ENCODE data around the gene KRTCAP3. TPM values are rescaled to one million over a fixed set of nuclear protein-coding genes. Genes with fewer than 3 reads are reported as not detected.

Gene KRTCAP3
- total and polyA plus RNA-seq, 9 of the 15 experiments (the other 6 are each of a cell fraction or from before 2014, with no cell fraction given) = 0.24 to 1.4 (median 0.73) TPM

- H3K9ac ChIP-seq (ENCODE audit: insufficient read depth in 1 of 2, low read depth in 2 of 2, low read length in 2 of 2) = peak overlapping the region; percentile 90 to 100
- H3K4me3 ChIP-seq = peak overlapping the region; percentile 99
- intact Hi-C loops (cut with micrococcal nuclease) = loop anchor here (1.0 to 5.0 kb wide), 4 partner anchors 21 to 275 kb away; partner anchors contain the start of gene ZNF512
- ChIA-PET CTCF (ENCODE audit: low intra/inter-chr PET ratio) (interaction anchor here (0.8 to 3.0 kb wide), 5 partner anchors 19 to 275 kb away, joined by 3 to 35 read pairs (median 4); partner anchors contain the start of genes IFT172 and NRBP1), POLR2A (interaction anchor here (0.6 to 5.0 kb wide), 17 partner anchors 11 to 380 kb away, joined by 3 to 46 read pairs (median 3); partner anchors contain the start of genes NRBP1, SLC4A1AP, SUPT7L and ZNF513)
- ATAC-seq (peak; percentile 58), FAIRE-seq (no peak), DNase-seq (ENCODE audit: extremely low read depth in 1 of 4, low spot score in 3 of 4) (peak in 2 of 4 experiments; percentile 33 to 40)
- H3K27me3 ChIP-seq (ENCODE audit: control insufficient read depth in 2 of 2, insufficient read depth in 2 of 2, low read length in 2 of 2) = no peaks in the 10 kb centered on the region
- no peaks in the 10 kb centered on the region for H3K9me3 ChIP-seq (replicated peaks; ENCODE audit: control insufficient read depth, insufficient read depth, low read depth, low read length)
- peak overlapping the region; percentile 88 for H3K4me2 ChIP-seq (ENCODE audit: insufficient read depth, low read length)
- peak overlapping the region; percentile 93 for H3K27ac ChIP-seq (ENCODE audit: extremely low read depth, low read depth, low read length)
- peaks cover 32% of the 10 kb centered on the region; the same call in 2 of the 3 replicates for H3K36me3 ChIP-seq (ENCODE audit: control insufficient read depth, insufficient read depth, low read length)
- H3K79me2 ChIP-seq (ENCODE audit: control insufficient read depth, insufficient read depth, low read length) = peaks cover 56% of the 10 kb centered on the region
- 0% methylated on average over 28 of the region's 33 CpGs for WGBS (ENCODE audit: insufficient coverage, low coverage, missing lambda C conversion rate)
- peak overlapping the region; percentile 76 for H2AFZ ChIP-seq (ENCODE audit: low read depth, low read length)
- no peaks in the 10 kb centered on the region for H3K9me1 ChIP-seq (ENCODE audit: control insufficient read depth, insufficient read depth, low read length)
- in situ Hi-C loops (cut with MboI) = no loop called here
- H3K4me1 ChIP-seq (replicated peaks in 1 of 2; ENCODE audit: control insufficient read depth in 2 of 2, insufficient read depth in 2 of 2, low read length in 2 of 2) = peaks cover 6 to 23% of the 10 kb centered on the region in 2 experiments; a peak in 4 of 5 replicates
- no peaks in the 10 kb centered on the region for H4K20me1 ChIP-seq (replicated peaks; ENCODE audit: control insufficient read depth, insufficient read depth, low read length)
- no TSS peak for BruUV-seq (replicated peaks)
- TF ChIP-seq ZBTB9 (CRISPR knock-in tag; IDR thresholded peaks at IDR 0.05) (no peak), DACH1 (IDR thresholded peaks at IDR 0.05; ENCODE audit: partially characterized antibody) (no peak), E2F6 (IDR thresholded peaks at IDR 0.05; ENCODE audit: borderline replicate concordance in 1 of 2, extremely low read depth in 1 of 2, insufficient read depth in 1 of 2, insufficient read length in 1 of 2, low read depth in 1 of 2, low read length in 1 of 2, poor library complexity in 1 of 2, severe bottlenecking in 1 of 2) (peak in 1 of 2 experiments; percentile 44), IRF2 (CRISPR knock-in tag; IDR thresholded peaks at IDR 0.05) (peak; percentile 64; the same call in 1 of the 2 replicates), ZNF445 (CRISPR knock-in tag; IDR thresholded peaks at IDR 0.05; ENCODE audit: low read depth) (no peak), EGR1 (conservative IDR thresholded peaks at IDR 0.05) (peak; percentile 49), XRCC3 (IDR thresholded peaks at IDR 0.05) (no peak), ZNF785 (CRISPR knock-in tag; IDR thresholded peaks at IDR 0.05) (no peak), JUNB (CRISPR knock-in tag; conservative IDR thresholded peaks at IDR 0.05) (no peak), SIRT6 (IDR thresholded peaks at IDR 0.05; ENCODE audit: low read depth, low read length) (no peak), POLR2AphosphoS5 (IDR thresholded peaks at IDR 0.05; ENCODE audit: control insufficient read depth, insufficient read depth, low read depth, low read length) (no peak), RBM22 (IDR thresholded peaks at IDR 0.05; ENCODE audit: low read depth, low read length, poor library complexity, severe bottlenecking) (no peak)
- TF ChIP-seq, protein P1, sequence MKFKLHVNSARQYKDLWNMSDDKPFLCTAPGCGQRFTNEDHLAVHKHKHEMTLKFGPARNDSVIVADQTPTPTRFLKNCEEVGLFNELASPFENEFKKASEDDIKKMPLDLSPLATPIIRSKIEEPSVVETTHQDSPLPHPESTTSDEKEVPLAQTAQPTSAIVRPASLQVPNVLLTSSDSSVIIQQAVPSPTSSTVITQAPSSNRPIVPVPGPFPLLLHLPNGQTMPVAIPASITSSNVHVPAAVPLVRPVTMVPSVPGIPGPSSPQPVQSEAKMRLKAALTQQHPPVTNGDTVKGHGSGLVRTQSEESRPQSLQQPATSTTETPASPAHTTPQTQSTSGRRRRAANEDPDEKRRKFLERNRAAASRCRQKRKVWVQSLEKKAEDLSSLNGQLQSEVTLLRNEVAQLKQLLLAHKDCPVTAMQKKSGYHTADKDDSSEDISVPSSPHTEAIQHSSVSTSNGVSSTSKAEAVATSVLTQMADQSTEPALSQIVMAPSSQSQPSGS (CRISPR knock-in tag; IDR thresholded peaks at IDR 0.05) = 0 out of 2 replicates have a peak, but pooled peaks have one; percentile 76
- TF ChIP-seq, protein P2, sequence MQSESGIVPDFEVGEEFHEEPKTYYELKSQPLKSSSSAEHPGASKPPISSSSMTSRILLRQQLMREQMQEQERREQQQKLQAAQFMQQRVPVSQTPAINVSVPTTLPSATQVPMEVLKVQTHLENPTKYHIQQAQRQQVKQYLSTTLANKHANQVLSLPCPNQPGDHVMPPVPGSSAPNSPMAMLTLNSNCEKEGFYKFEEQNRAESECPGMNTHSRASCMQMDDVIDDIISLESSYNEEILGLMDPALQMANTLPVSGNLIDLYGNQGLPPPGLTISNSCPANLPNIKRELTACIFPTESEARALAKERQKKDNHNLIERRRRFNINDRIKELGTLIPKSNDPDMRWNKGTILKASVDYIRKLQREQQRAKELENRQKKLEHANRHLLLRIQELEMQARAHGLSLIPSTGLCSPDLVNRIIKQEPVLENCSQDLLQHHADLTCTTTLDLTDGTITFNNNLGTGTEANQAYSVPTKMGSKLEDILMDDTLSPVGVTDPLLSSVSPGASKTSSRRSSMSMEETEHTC (IDR thresholded peaks at IDR 0.05) = 0 out of 2 replicates have a peak, but pooled peaks have one; percentile 8
Measured at GRCh38 chr2:27408601-27409320, 33.4 kb upstream of the KRTCAP3 start.
